IMR-90 (cell line): ENCODE data around the gene COL13A1. TPM values are rescaled to one million over a fixed set of nuclear protein-coding genes. Genes with fewer than 3 reads are reported as not detected.

Experiments
- ATAC-seq: fragments of 200-7000 bp; cut with Tn5 transposase; 2 replicates; pipeline ENCODE4 v1.9.1; 2020; ENCODE audit warnings: low read depth, mild to moderate bottlenecking, moderate library complexity
- BruUV-seq: library from RNA; stranded (reverse); fragments of 400-500 nt; replicated peaks from 2 replicates; lab custom pipeline; 2021; lab: Mats Ljungman, UMichigan
- CTCF ChIA-PET: fragments of 300-600 bp; formaldehyde crosslinking; extraction: SDS; loops from one replicate; lab custom pipeline; 2021; ENCODE audit warnings: antibody characterized with exemption; lab: Yijun Ruan, JAX
- POLR2A ChIA-PET: fragments of 300-600 bp; sonication (Branson Sonifier 250); formaldehyde crosslinking; loops from one replicate; lab custom pipeline; 2022; ENCODE audit warnings: antibody characterized with exemption; ENCODE audit not compliant: unreplicated experiment; lab: Charles Lee
- DNase-seq: peaks from one replicate; pipeline ENCODE4 v3.0.0; 2013
- H2AFZ ChIP-seq: replicated peaks from 2 replicates; pipeline ENCODE3; 2013; ENCODE audit warnings: low read length, mild to moderate bottlenecking; ENCODE audit not compliant: poor library complexity
- H2AK5ac ChIP-seq: 2 replicates; pipeline ENCODE4 v1.6.1; 2013; ENCODE audit warnings: low read depth, low read length, inconsistent platforms
- H2AK9ac ChIP-seq: replicated peaks from 2 replicates; pipeline ENCODE3; 2013; ENCODE audit warnings: mild to moderate bottlenecking, low read depth, low read length, moderate library complexity; ENCODE audit not compliant: poor library complexity
- H2BK120ac ChIP-seq: 2 replicates; pipeline ENCODE4 v1.6.1; 2013; ENCODE audit warnings: low read depth, low read length, inconsistent platforms
- H2BK15ac ChIP-seq: 3 replicates; pipeline ENCODE4 v1.6.1; 2013; ENCODE audit warnings: low read depth, low read length, inconsistent platforms
- H2BK20ac ChIP-seq: 2 replicates; pipeline ENCODE4 v1.6.1; 2013; ENCODE audit warnings: low read depth, mild to moderate bottlenecking, inconsistent platforms, low read length, moderate library complexity
- H2BK5ac ChIP-seq: 2 replicates; pipeline ENCODE4 v1.6.1; 2013; ENCODE audit warnings: mild to moderate bottlenecking, low read depth, low read length, inconsistent platforms; ENCODE audit not compliant: poor library complexity, severe bottlenecking
- H3K14ac ChIP-seq: replicated peaks from 2 replicates; pipeline ENCODE4 v1.6.1; 2013; ENCODE audit warnings: low read depth, low read length, inconsistent platforms
- H3K18ac ChIP-seq: 2 replicates; pipeline ENCODE4 v1.6.1; 2013; ENCODE audit warnings: low read depth, low read length, control low read depth
- H3K23ac ChIP-seq: 2 replicates; pipeline ENCODE4 v1.6.1; 2013; ENCODE audit warnings: low read depth, low read length, inconsistent platforms
- H3K27ac ChIP-seq: 2 replicates; pipeline ENCODE4 v1.5.1; 2013; ENCODE audit warnings: mild to moderate bottlenecking, control low read depth, low read length; ENCODE audit not compliant: insufficient read depth
- H3K27me3 ChIP-seq: 2 replicates; pipeline ENCODE4 v1.6.1; 2013; ENCODE audit warnings: low read length; ENCODE audit not compliant: control insufficient read depth, insufficient read depth
- H3K36me3 ChIP-seq: 2 replicates; pipeline ENCODE4 v1.6.1; 2013; ENCODE audit warnings: low read length, mixed read lengths; ENCODE audit not compliant: control insufficient read depth, insufficient read depth
- H3K4ac ChIP-seq: 2 replicates; pipeline ENCODE4 v1.6.1; 2013; ENCODE audit warnings: low read depth, low read length, inconsistent platforms
- H3K4me1 ChIP-seq: 2 replicates; pipeline ENCODE4 v1.6.1; 2013; ENCODE audit warnings: low read length, mixed read lengths; ENCODE audit not compliant: control insufficient read depth, insufficient read depth
- H3K4me2 ChIP-seq: 2 replicates; pipeline ENCODE4 v1.6.1; 2013; ENCODE audit warnings: low read depth, mild to moderate bottlenecking, control low read depth, low read length, moderate library complexity
- H3K4me3 ChIP-seq: 2 replicates; pipeline ENCODE4 v1.5.1; 2013; ENCODE audit warnings: low read depth, mild to moderate bottlenecking, control low read depth, low read length, moderate library complexity; ENCODE audit not compliant: insufficient read depth
- H3K56ac ChIP-seq: 2 replicates; pipeline ENCODE4 v1.6.1; 2013; ENCODE audit warnings: low read length, inconsistent platforms; ENCODE audit not compliant: insufficient read depth; ENCODE audit errors: extremely low read depth
- H3K79me1 ChIP-seq, 2 experiments: 2 replicates each; pipeline ENCODE4 v1.6.1; 2013; ENCODE audit warnings: low read length in 2 of 2, inconsistent platforms in 1 of 2, low read depth in 1 of 2
- H3K9ac ChIP-seq: 2 replicates; pipeline ENCODE4 v1.6.1; 2013; ENCODE audit warnings: low read depth, low read length, control low read depth
- H3K9me1 ChIP-seq: 2 replicates; pipeline ENCODE4 v1.6.1; 2013; ENCODE audit warnings: low read length, inconsistent platforms; ENCODE audit not compliant: insufficient read depth
- H3K9me3 ChIP-seq: 2 replicates; pipeline ENCODE4 v1.6.1; 2013; ENCODE audit warnings: low read length; ENCODE audit not compliant: control insufficient read depth, insufficient read depth
- H4K20me1 ChIP-seq: 2 replicates; pipeline ENCODE4 v1.6.1; 2013; ENCODE audit warnings: low read length, inconsistent platforms; ENCODE audit not compliant: insufficient read depth
- H4K5ac ChIP-seq: 2 replicates; pipeline ENCODE4 v1.6.1; 2013; ENCODE audit warnings: mild to moderate bottlenecking, low read depth, low read length, control low read depth
- H4K8ac ChIP-seq, 2 experiments: 2 replicates each; pipeline ENCODE4 v1.6.1; 2013; ENCODE audit warnings: low read depth in 2 of 2, low read length in 2 of 2, control low read depth in 1 of 2, inconsistent platforms in 1 of 2
- H4K91ac ChIP-seq: 2 replicates; pipeline ENCODE4 v1.6.1; 2013; ENCODE audit warnings: low read depth, low read length, inconsistent platforms; ENCODE audit not compliant: insufficient read depth
- BHLHE40 ChIP-seq: fragments of 150-350 bp; IDR thresholded peaks from 2 replicates; pipeline ENCODE4 v1.6.1; 2016; ENCODE audit warnings: mild to moderate bottlenecking, low read depth, low read length
- MAFK ChIP-seq: IDR thresholded peaks from 2 replicates; pipeline ENCODE4 v1.6.1; 2012; ENCODE audit warnings: low read depth, low read length, improper control_type of control experiment
- SMC3 ChIP-seq: fragments of 150-350 bp; IDR thresholded peaks from 2 replicates; pipeline ENCODE4 v1.6.1; 2016; ENCODE audit warnings: low read depth, mild to moderate bottlenecking, antibody characterized with exemption, low read length, moderate library complexity
- WGBS, 2 experiments: methylation state at CpG; one replicate each; pipeline versions ENCODE4 v1.1.5 to v1.1.7; 2013; ENCODE audit warnings: missing lambda C conversion rate in 2 of 2; ENCODE audit not compliant: insufficient read length in 1 of 2; ENCODE audit errors: extremely low coverage in 2 of 2; 5-methylcytosine and 5-hydroxymethylcytosine counted together
- dilution Hi-C: fragments of 300-500 bp; cut with HindIII; formaldehyde crosslinking; loops from one replicate; pipeline ENCODE4 v1.14.3; 2018; ENCODE audit warnings: low sequenced_read_pairs; ENCODE audit not compliant: unreplicated experiment
- in situ Hi-C: fragments of 300-500 bp; cut with MboI; formaldehyde crosslinking; loops from 3 replicates; pipeline ENCODE4 v1.14.3; 2019; ENCODE audit warnings: low sequenced_read_pairs, inconsistent platforms, mixed read lengths
- intact Hi-C: fragments of 100-400 bp; cut with micrococcal nuclease; formaldehyde crosslinking; loops from 2 replicates; pipeline ENCODE4 v1.10.0; 2022
- polyA plus RNA-seq, 3 experiments: library from polyadenylated mRNA; depleted of rRNA; stranded (reverse); fragments of >200 nt; gene quantifications; 2 replicates each; pipeline ENCODE4 v1.2.3, GENCODE V29; 2012; ENCODE audit warnings: low replicate concordance in 1 of 3
- total RNA-seq: library from RNA; depleted of rRNA; stranded (reverse); fragments of >200 nt; gene quantifications from 2 replicates; pipeline ENCODE4 v1.2.3, GENCODE V29; 2012
- TF ChIP-seq, protein P1 (sequence below): fragments of 150-350 bp; IDR thresholded peaks from 2 replicates; pipeline ENCODE4 v1.6.1; 2017; ENCODE audit warnings: mild to moderate bottlenecking, antibody characterized with exemption, low read length, low read depth

Gene COL13A1
- total and polyA plus RNA-seq, 2 of the 4 experiments (the other 2 are of a cell fraction) = 12.2 to 31.3 TPM

DNA sequence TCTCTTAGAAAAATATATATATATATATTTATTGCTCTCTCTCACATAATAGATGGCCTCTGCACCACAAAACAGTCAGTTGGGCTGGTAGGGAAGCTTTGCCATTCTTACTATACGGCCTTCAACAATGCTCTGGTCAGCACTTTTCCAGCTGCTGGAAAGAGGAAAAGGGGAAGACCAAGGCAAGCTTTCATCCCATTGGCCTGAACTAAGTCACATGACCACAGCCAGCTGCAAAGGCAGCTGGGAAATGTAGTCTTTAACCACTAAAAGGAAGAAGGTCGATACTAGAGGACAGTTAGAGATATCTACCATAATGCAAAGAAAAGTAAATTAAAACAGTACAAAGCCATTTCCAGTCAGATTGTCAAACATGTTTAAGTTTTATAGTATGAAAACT, 192.6 kb downstream of the COL13A1 start:
- Histone ChIP-seq H3K27ac (no peak overlapping the region), H3K4me2 (no peak overlapping the region), H4K20me1 (no peaks in the 10 kb centered on the region), H3K56ac (no peak overlapping the region), H2BK120ac (no peak overlapping the region), H3K18ac (no peak overlapping the region), H2BK5ac (no peak overlapping the region), H3K4me1 (no peaks in the 10 kb centered on the region), H4K8ac (no peak overlapping the region), H3K27me3 (peaks cover 14% of the 10 kb centered on the region), H2AK5ac (no peak overlapping the region), H2BK20ac (no peak overlapping the region), H3K9me1 (no peaks in the 10 kb centered on the region), H2AK9ac (no peak overlapping the region), H3K4ac (no peak overlapping the region), H2AFZ (no peak overlapping the region), H4K5ac (no peak overlapping the region), H3K79me1 (no peaks in the 10 kb centered on the region), H3K9me3 (no peaks in the 10 kb centered on the region), H3K9ac (no peak overlapping the region), H3K4me3 (no peak overlapping the region), H3K14ac (no peak overlapping the region), H3K23ac (no peak overlapping the region), H4K91ac (no peak overlapping the region), H2BK15ac (no peak overlapping the region), H3K36me3 (no peaks in the 10 kb centered on the region)
- DNase-seq = peak; percentile 59
- ChIA-PET CTCF (no interaction called here), POLR2A (no interaction called here)
- TF ChIP-seq, protein P1, sequence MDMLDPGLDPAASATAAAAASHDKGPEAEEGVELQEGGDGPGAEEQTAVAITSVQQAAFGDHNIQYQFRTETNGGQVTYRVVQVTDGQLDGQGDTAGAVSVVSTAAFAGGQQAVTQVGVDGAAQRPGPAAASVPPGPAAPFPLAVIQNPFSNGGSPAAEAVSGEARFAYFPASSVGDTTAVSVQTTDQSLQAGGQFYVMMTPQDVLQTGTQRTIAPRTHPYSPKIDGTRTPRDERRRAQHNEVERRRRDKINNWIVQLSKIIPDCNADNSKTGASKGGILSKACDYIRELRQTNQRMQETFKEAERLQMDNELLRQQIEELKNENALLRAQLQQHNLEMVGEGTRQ = peak; percentile 93
- TF ChIP-seq MAFK (peak; percentile 83), BHLHE40 (no peak), SMC3 (no peak)
- intact Hi-C loops = no loop called here
- no CpG with 5 or more reads among the region's 2 CpGs for WGBS, 2 experiments
- dilution Hi-C loops = no loop called here
- in situ Hi-C loops = no loop called here
- peak; percentile 64 for ATAC-seq
- BruUV-seq = no TSS peak
